Suprapubic skin (tissue), 3 donors: ENCODE measurements around the gene TOR1A.

Experiments used
- EP300 ChIP-seq: sonication (generic); formaldehyde crosslinking; IDR thresholded peaks from one replicate; pipeline ENCODE4 v1.6.1; 2017; ENCODE audit warnings: antibody characterized with exemption
- POLR2A ChIP-seq, 2 donors: fragments of 450-650 bp; IDR thresholded peaks; one replicate each; pipeline ENCODE4 v1.6.1; 2017; ENCODE audit warnings: antibody characterized with exemption in 2 of 2, mild to moderate bottlenecking in 2 of 2, moderate library complexity in 2 of 2
- TF ChIP-seq, protein P1 (sequence below), 2 donors: fragments of 200-600 bp in 1 of 2; fragments of 450-650 bp in 1 of 2; sonication (generic) in 1 of 2; IDR thresholded peaks; one replicate each; pipeline ENCODE4 v1.5.1; 2016 to 2019; ENCODE audit warnings: antibody characterized with exemption in 2 of 2, mild to moderate bottlenecking in 1 of 2, moderate library complexity in 1 of 2

DNA sequence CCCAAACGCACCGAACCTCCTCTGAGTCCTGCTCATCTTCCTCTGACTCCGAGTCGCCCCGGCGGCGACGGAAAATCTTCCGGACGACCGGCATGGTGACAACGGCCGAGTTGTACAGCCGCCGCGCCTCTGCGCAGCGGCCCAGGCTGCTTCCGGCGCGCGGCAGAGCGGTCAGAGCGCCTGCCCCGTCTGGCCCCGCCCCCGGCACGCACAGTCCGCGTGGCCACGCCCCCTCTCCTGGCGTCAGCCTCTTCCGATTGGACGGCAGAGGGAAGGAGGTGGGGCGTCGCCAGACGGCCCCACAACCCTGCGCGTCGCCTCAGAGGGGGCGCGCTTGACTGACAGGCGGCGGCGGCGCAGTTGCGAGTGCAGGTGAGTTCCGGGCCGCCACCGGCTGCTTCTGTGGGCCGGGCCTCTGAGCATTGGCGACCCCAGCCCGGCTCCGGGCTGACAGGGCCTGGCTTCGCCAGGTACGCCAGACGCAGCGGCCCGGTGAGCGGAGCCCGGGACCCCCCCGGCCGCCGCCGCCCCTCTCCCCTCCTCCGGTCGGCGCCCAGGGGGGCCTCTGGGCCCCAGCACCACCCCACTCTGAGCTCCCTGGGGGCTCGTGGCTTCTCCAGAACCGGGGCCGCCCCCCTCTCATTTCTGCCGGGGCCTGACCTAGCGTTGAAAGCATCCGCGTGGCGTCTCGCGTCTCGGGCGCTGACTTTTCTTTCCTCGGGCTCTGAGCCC lies 11.4 kb upstream of the TOR1A start, which contains the start of the genes C9orf78 and USP20:
- no peak for TF ChIP-seq EP300
- peak; percentile 84 to 94 for TF ChIP-seq POLR2A (IDR thresholded peaks at IDR 0.05)
- TF ChIP-seq, protein P1, sequence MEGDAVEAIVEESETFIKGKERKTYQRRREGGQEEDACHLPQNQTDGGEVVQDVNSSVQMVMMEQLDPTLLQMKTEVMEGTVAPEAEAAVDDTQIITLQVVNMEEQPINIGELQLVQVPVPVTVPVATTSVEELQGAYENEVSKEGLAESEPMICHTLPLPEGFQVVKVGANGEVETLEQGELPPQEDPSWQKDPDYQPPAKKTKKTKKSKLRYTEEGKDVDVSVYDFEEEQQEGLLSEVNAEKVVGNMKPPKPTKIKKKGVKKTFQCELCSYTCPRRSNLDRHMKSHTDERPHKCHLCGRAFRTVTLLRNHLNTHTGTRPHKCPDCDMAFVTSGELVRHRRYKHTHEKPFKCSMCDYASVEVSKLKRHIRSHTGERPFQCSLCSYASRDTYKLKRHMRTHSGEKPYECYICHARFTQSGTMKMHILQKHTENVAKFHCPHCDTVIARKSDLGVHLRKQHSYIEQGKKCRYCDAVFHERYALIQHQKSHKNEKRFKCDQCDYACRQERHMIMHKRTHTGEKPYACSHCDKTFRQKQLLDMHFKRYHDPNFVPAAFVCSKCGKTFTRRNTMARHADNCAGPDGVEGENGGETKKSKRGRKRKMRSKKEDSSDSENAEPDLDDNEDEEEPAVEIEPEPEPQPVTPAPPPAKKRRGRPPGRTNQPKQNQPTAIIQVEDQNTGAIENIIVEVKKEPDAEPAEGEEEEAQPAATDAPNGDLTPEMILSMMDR (IDR thresholded peaks at IDR 0.05), result no peak
